Neuron (in vitro differentiated cells): ENCODE results near the gene HTT.

Source experiments
- H2AFZ ChIP-seq: one replicate; pipeline ENCODE4 v1.6.1; 2013; ENCODE audit warnings: low read depth, mild to moderate bottlenecking, inconsistent platforms, low read length, moderate library complexity
- H3K27me3 ChIP-seq: one replicate; pipeline ENCODE4 v1.6.1; 2013; ENCODE audit warnings: low read length; ENCODE audit not compliant: insufficient read depth
- H3K36me3 ChIP-seq: one replicate; pipeline ENCODE4 v1.6.1; 2013; ENCODE audit warnings: low read length; ENCODE audit not compliant: insufficient read depth
- H3K4me1 ChIP-seq: one replicate; pipeline ENCODE4 v1.6.1; 2013; ENCODE audit warnings: low read length; ENCODE audit not compliant: insufficient read depth
- H3K4me3 ChIP-seq: 2 replicates; pipeline ENCODE4 v1.5.1; 2013; ENCODE audit warnings: mild to moderate bottlenecking, low read length, moderate library complexity
- H3K9me3 ChIP-seq: one replicate; pipeline ENCODE4 v1.6.1; 2013; ENCODE audit warnings: low read length

The HTT gene

DNA sequence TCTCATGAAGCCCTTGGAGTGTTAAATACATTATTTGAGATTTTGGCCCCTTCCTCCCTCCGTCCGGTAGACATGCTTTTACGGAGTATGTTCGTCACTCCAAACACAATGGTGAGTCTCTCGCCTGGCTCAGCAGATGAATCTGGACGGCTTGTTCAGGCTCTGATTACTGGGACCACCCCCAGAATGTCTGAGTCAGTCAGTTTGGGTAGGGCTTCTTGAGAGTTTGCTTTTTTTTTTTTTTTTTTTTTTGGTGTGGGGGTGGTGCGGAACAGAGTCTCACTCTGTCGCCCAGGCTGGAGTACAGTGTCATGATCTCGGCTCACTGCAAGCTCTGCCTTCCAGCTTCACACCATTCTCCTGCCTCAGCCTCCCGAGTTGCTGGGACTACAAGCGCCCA, 112.1 kb downstream of the HTT start:
- Histone ChIP-seq H3K27me3 (no peaks in the 10 kb centered on the region), H3K4me1 (no peaks in the 10 kb centered on the region), H2AFZ (no peak overlapping the region), H3K4me3 (no peak overlapping the region), H3K9me3 (no peaks in the 10 kb centered on the region), H3K36me3 (peaks cover 79% of the 10 kb centered on the region)

DNA sequence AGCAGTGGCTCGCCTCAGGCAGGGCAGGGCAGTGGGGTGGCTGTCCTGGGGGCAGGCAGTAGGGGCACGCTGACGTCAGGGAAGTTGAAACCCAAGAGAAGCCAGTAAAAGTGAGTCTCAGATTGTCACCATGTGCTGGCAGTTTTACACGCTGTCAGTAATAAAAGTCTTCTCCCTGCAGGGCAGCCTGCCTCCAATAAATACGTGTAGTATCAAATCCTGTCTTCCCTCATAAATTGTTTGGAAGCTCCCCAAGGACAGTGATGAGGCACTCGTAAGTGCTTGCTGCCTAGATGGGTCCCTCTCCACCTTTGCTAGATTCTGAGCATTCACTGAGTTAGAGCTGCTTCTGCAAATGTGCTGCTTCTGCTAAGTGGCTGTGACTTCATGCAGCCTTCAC, 113.6 kb downstream of the HTT start:
- H3K27me3 ChIP-seq = no peaks in the 10 kb centered on the region
- peaks cover 74% of the 10 kb centered on the region for H3K36me3 ChIP-seq
- H3K9me3 ChIP-seq = no peaks in the 10 kb centered on the region
- no peak overlapping the region for H3K4me3 ChIP-seq
- no peak overlapping the region for H2AFZ ChIP-seq
- H3K4me1 ChIP-seq = no peaks in the 10 kb centered on the region

- H3K36me3 ChIP-seq = peaks cover 68% of the 10 kb centered on the region
- H3K4me3 ChIP-seq = no peak overlapping the region
- no peaks in the 10 kb centered on the region for H3K4me1 ChIP-seq
- H2AFZ ChIP-seq = no peak overlapping the region
- no peaks in the 10 kb centered on the region for H3K27me3 ChIP-seq
- H3K9me3 ChIP-seq = no peaks in the 10 kb centered on the region
Observed at GRCh38 chr4:3189459-3189858, 115.0 kb downstream of the HTT start.

- no peak overlapping the region for H2AFZ ChIP-seq
- H3K36me3 ChIP-seq = peaks cover 65% of the 10 kb centered on the region
- H3K27me3 ChIP-seq = no peaks in the 10 kb centered on the region
- H3K9me3 ChIP-seq = no peaks in the 10 kb centered on the region
- no peaks in the 10 kb centered on the region for H3K4me1 ChIP-seq
- H3K4me3 ChIP-seq = no peak overlapping the region
Observed at GRCh38 chr4:3190549-3190948, 116.1 kb downstream of the HTT start.

DNA sequence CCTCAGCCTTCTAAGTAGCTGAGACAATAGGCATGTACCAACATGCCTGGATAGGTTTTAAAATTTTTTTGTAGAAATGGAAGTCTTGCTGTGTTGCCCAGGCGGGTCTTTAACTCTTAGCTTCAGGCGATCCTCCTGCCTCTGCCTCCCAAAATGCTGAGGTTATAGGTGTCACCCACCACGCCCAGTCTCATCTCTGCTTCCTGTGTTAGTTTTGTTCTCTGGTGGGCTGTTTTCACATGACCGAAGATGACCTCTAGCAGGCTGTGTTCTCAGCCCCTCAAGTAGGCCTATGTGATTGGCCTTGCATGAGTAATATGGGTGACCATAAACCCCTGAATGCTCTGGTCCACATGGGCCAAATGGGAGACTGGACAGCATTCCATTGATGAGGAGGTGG, 117.7 kb downstream of the HTT start:
- Histone ChIP-seq H3K9me3 (no peaks in the 10 kb centered on the region), H2AFZ (no peak overlapping the region), H3K4me1 (no peaks in the 10 kb centered on the region), H3K36me3 (peaks cover 64% of the 10 kb centered on the region), H3K27me3 (no peaks in the 10 kb centered on the region), H3K4me3 (no peak overlapping the region)

GRCh38 chr4:3192827-3193226, 118.3 kb downstream of the HTT start:
- Histone ChIP-seq H3K36me3 (peaks cover 62% of the 10 kb centered on the region), H3K9me3 (no peaks in the 10 kb centered on the region)

GRCh38 chr4:3193531-3194203, 119.2 kb downstream of the HTT start:
- Histone ChIP-seq H3K4me1 (no peaks in the 10 kb centered on the region), H2AFZ (no peak overlapping the region), H3K4me3 (no peak overlapping the region), H3K9me3 (no peaks in the 10 kb centered on the region), H3K27me3 (no peaks in the 10 kb centered on the region), H3K36me3 (peaks cover 54% of the 10 kb centered on the region)

More at GRCh38 chr4:3192827-3193226, 118.3 kb downstream of the HTT start:
- Histone ChIP-seq H3K4me3 (no peak overlapping the region), H3K4me1 (no peaks in the 10 kb centered on the region), H3K27me3 (no peaks in the 10 kb centered on the region), H2AFZ (no peak overlapping the region)

DNA sequence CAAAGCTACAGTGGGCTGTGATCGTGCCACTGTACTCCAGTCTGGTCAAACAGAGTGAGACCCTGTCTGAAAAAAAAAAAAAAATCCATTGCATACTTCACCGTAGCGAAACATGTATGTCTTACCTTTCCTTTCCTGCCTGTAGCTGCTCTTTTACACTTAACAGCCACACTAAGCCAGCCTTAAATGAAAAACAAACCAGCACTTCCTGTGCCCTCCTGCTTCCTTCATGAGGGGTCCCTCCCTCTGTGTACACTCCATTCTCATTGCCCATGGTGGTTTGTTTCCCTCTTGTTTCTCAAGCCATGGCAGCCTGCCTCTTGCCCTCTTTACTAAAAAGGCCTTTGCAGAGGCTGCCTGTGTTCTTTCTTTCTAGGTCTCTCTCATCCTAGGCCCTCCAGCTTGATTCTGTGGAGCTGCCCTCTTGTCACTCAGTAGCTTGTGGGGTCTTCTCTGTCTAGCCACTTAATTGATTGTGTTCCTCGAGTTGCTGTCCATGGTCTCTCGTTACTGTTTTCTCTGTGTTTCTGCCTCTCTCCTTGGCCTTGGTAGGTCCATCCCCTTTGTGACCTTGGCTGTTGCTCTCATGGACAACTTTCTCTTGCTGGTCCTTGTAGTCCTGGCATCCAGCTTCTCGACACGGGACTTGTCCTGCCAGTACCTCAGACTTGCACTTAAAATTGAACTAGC, 122.3 kb downstream of the HTT start:
- H3K4me1 ChIP-seq = no peaks in the 10 kb centered on the region
- H3K27me3 ChIP-seq = no peaks in the 10 kb centered on the region
- peaks cover 48% of the 10 kb centered on the region for H3K36me3 ChIP-seq
- H3K9me3 ChIP-seq = no peaks in the 10 kb centered on the region
- H3K4me3 ChIP-seq = no peak overlapping the region
- no peak overlapping the region for H2AFZ ChIP-seq

- H3K36me3 ChIP-seq = peaks cover 43% of the 10 kb centered on the region
- no peaks in the 10 kb centered on the region for H3K9me3 ChIP-seq
- H2AFZ ChIP-seq = no peak overlapping the region
Observed at GRCh38 chr4:3197366-3198105, 123.1 kb downstream of the HTT start.

GRCh38 chr4:3198906-3199305, 124.4 kb downstream of the HTT start:
- Histone ChIP-seq H3K4me3 (no peak overlapping the region), H3K9me3 (no peaks in the 10 kb centered on the region), H3K27me3 (no peaks in the 10 kb centered on the region), H3K4me1 (no peaks in the 10 kb centered on the region), H2AFZ (no peak overlapping the region), H3K36me3 (peaks cover 36% of the 10 kb centered on the region)

More at GRCh38 chr4:3197366-3198105, 123.1 kb downstream of the HTT start:
- H3K27me3 ChIP-seq = no peaks in the 10 kb centered on the region
- H3K4me3 ChIP-seq = no peak overlapping the region
- no peaks in the 10 kb centered on the region for H3K4me1 ChIP-seq

DNA sequence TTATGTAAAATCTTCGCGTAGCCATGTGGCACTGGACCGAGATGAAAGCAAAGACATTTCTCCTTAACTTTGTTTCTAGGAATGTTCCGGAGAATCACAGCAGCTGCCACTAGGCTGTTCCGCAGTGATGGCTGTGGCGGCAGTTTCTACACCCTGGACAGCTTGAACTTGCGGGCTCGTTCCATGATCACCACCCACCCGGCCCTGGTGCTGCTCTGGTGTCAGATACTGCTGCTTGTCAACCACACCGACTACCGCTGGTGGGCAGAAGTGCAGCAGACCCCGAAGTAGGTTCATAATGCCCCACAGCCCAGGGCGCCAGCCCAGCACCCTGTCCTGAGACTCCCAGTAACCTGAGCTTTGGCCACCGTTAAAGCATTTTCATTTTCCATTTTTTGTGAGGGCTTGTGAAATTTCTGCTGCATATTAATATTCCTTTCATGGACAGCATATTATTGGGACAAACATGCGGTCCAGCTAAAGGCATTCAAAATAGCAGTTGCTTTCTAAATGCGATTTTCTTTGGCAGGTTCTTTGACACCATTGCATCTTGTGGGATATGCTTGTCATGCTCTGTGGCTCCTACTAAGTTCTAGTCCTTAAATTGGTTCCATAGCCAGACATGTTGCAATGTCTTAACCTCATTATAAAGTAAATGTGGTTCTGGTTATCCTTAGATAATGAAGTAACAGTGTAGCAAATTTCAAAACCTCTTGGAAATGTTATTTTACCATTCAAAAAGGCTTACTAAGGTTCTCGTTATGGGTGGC, 125.4 kb downstream of the HTT start:
- Histone ChIP-seq H3K9me3 (no peaks in the 10 kb centered on the region), H2AFZ (no peak overlapping the region), H3K27me3 (no peaks in the 10 kb centered on the region), H3K36me3 (peaks cover 36% of the 10 kb centered on the region), H3K4me1 (no peaks in the 10 kb centered on the region), H3K4me3 (no peak overlapping the region)

DNA sequence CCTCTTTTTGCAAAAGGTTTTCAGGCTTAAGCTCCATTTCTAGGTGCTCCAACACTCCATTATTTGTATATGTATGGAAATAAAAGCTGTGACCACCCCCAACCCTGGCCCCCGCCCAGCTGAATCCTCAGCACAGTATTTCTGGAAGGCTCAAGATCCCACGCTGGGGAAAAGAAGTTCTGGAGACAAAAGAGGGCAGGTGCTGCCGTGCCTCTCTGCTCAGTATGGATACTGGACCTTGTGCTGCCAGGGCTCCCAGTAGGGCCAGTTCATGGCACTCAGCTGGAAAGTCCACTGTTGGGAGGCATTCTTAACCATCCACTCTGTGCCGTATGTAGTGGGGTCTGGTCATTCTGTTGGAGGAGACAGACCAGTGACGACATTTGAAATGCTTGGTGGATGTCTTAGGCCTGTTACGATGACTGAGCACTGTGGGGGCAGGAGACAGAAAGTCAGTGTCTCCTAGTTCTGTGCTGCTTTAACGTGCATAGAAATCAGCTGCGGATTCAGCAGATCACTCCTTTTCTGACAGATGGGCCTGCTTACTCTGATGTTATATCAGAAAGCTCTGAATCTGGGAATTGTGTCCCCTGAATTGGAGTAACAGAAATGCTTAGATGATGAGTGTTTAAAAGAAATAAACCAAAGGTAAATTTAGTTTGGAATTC, 126.1 kb downstream of the HTT start:
- peaks cover 31% of the 10 kb centered on the region for H3K36me3 ChIP-seq
- H3K4me3 ChIP-seq = no peak overlapping the region

More for the DNA sequence above, 126.1 kb downstream of the HTT start:
- H3K27me3 ChIP-seq = no peaks in the 10 kb centered on the region
- no peaks in the 10 kb centered on the region for H3K9me3 ChIP-seq
- H3K4me1 ChIP-seq = peaks cover 1% of the 10 kb centered on the region
- no peak overlapping the region for H2AFZ ChIP-seq
